Common myeloid progenitor, CD34-positive (primary cell): ENCODE measurements around the gene RTN1.

Experiments used
- CTCF ChIA-PET: fragments of 350-600 bp; sonication (Branson Sonifier 250); formaldehyde crosslinking; loops from one replicate; lab custom pipeline; 2021; ENCODE audit warnings: antibody characterized with exemption; lab: Charles Lee
- POLR2A ChIA-PET: fragments of 350-600 bp; sonication (Branson Sonifier 250); formaldehyde crosslinking; loops from one replicate; lab custom pipeline; 2021; ENCODE audit warnings: antibody characterized with exemption; lab: Charles Lee
- DNase-seq, 3 donors: peaks; one replicate each; pipeline versions ENCODE4 v3.0.0 to v3.0.0-alpha.2; 2013
- H3K27ac ChIP-seq, 2 experiments: 1 replicate in 1 of 2; 2 replicates in 1 of 2; pipeline ENCODE4 v1.7.0; 2013; ENCODE audit warnings: inconsistent platforms in 2 of 2, low read length in 2 of 2, mild to moderate bottlenecking in 2 of 2, low read depth in 1 of 2, moderate library complexity in 1 of 2; ENCODE audit not compliant: severe bottlenecking in 2 of 2, insufficient read depth in 1 of 2, poor library complexity in 1 of 2
- H3K27me3 ChIP-seq, 5 experiments: replicated peaks in 2 of 5; 1 replicate in 3 of 5; 2 replicates in 2 of 5; pipeline versions ENCODE4 v1.6.1 to v1.7.0; 2013; ENCODE audit warnings: low read length in 4 of 5, mild to moderate bottlenecking in 2 of 5, moderate library complexity in 2 of 5, inconsistent platforms in 1 of 5; ENCODE audit not compliant: insufficient read depth in 5 of 5, control insufficient read depth in 4 of 5
- H3K36me3 ChIP-seq, 4 experiments: 1 replicate in 2 of 4; 2 replicates in 2 of 4; pipeline versions ENCODE4 v1.6.1 to v1.7.0; 2013; ENCODE audit warnings: low read length in 3 of 4, control low read depth in 1 of 4, mild to moderate bottlenecking in 1 of 4; ENCODE audit not compliant: control insufficient read depth in 4 of 4, insufficient read depth in 4 of 4
- H3K4me1 ChIP-seq, 4 experiments: 1 replicate in 3 of 4; 2 replicates in 1 of 4; pipeline versions ENCODE4 v1.6.1 to v1.7.1; 2013; ENCODE audit warnings: low read length in 3 of 4, mild to moderate bottlenecking in 3 of 4, control low read depth in 1 of 4, inconsistent platforms in 1 of 4, moderate library complexity in 1 of 4; ENCODE audit not compliant: control insufficient read depth in 4 of 4, insufficient read depth in 4 of 4; ENCODE audit errors: control extremely low read depth in 1 of 4
- H3K4me3 ChIP-seq, 7 experiments: 1 replicate in 4 of 7; 2 replicates in 3 of 7; pipeline versions ENCODE4 v1.5.1 to v1.7.0; 2013; ENCODE audit warnings: mild to moderate bottlenecking in 7 of 7, low read length in 6 of 7, moderate library complexity in 6 of 7, inconsistent platforms in 2 of 7, low read depth in 2 of 7, control low read depth in 1 of 7; ENCODE audit not compliant: insufficient read depth in 4 of 7, control insufficient read depth in 1 of 7; ENCODE audit errors: extremely low read depth in 1 of 7
- H3K9me3 ChIP-seq, 5 experiments: 1 replicate in 4 of 5; 2 replicates in 1 of 5; pipeline versions ENCODE4 v1.6.1 to v1.7.1; 2013; ENCODE audit warnings: low read length in 4 of 5, mild to moderate bottlenecking in 2 of 5, inconsistent platforms in 1 of 5, low read depth in 1 of 5, moderate library complexity in 1 of 5; ENCODE audit not compliant: control insufficient read depth in 4 of 5, insufficient read depth in 2 of 5; ENCODE audit errors: control extremely low read depth in 1 of 5
- WGBS: methylation state at CpG from one replicate; pipeline ENCODE4 v1.1.5; 2013; ENCODE audit not compliant: insufficient coverage; 5-methylcytosine and 5-hydroxymethylcytosine counted together

Gene RTN1

GRCh38 chr14:59836116-59836515 is 34.5 kb downstream of the RTN1 start:
- ChIA-PET CTCF (no interaction called here), POLR2A (no interaction called here)
- Histone ChIP-seq H3K36me3 (no peaks in the 10 kb centered on the region), H3K27ac (no peak overlapping the region), H3K4me1 (peaks cover 0 to 6% (median under 1%) of the 10 kb centered on the region in 4 experiments), H3K4me3 (no peak overlapping the region), H3K9me3 (no peaks in the 10 kb centered on the region), H3K27me3 (no peaks in the 10 kb centered on the region)
- WGBS = 100% methylated on average over 2 of the region's 3 CpGs
- DNase-seq = no peak

DNA sequence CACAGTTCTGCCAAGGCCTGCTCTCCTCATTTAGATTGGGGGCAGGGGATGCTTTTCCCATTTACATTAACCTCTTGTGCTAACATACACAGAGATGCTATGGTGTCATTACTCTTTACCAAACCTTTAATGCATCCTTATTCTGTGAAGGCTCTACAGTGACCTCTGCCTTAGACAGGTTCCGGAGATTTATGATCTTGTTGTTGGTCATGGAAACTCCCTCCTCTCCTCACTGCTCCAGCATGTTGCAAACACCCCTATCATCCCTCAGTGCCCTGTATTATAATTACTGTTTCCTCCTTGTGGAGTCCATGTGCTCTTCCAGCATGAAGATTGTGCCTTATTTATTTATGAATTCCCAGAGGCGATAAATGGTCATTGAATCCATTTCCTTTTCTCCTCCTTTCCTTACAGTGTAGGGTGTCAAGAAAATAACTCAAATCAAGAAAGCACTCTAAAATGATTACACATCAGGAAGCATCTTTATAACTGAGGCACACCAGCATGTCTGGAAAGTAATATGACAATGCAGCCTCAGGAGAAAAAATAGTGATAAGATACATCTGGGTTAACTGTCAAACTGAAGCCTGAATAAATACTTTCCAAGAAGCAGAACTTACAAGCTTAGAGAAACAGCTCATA is 37.8 kb downstream of the RTN1 start:
- POLR2A ChIA-PET = no interaction called here

GRCh38 chr14:59831121-59831730 is 39.4 kb downstream of the RTN1 start:
- H3K27me3 ChIP-seq = no peaks in the 10 kb centered on the region
- H3K4me1 ChIP-seq = peaks cover 5 to 27% (median 13%) of the 10 kb centered on the region in 4 experiments
- H3K36me3 ChIP-seq = no peaks in the 10 kb centered on the region
- WGBS = 100% methylated on average over 1 of the region's 2 CpGs
- no peaks in the 10 kb centered on the region for H3K9me3 ChIP-seq
- CTCF ChIA-PET = interaction anchor here (0.6 kb wide), 1 partner anchor 15 kb away, joined by 3 read pairs; no protein-coding TSS in a partner anchor
- H3K4me3 ChIP-seq = no peak overlapping the region
- peak; percentile 25 to 89 (median 81) for DNase-seq
- no peak overlapping the region for H3K27ac ChIP-seq
- POLR2A ChIA-PET = no interaction called here

More for the DNA sequence above, 37.8 kb downstream of the RTN1 start:
- no peak overlapping the region for H3K4me3 ChIP-seq
- no peaks in the 10 kb centered on the region for H3K9me3 ChIP-seq
- H3K27me3 ChIP-seq = no peaks in the 10 kb centered on the region
- CTCF ChIA-PET = no interaction called here
- no peak overlapping the region for H3K27ac ChIP-seq
- H3K4me1 ChIP-seq = peaks cover 5 to 27% (median 13%) of the 10 kb centered on the region in 4 experiments
- H3K36me3 ChIP-seq = no peaks in the 10 kb centered on the region
- DNase-seq = peak in 1 of 3 donors; percentile 7
- WGBS = 100% methylated on average over 2 of the region's 2 CpGs

DNA sequence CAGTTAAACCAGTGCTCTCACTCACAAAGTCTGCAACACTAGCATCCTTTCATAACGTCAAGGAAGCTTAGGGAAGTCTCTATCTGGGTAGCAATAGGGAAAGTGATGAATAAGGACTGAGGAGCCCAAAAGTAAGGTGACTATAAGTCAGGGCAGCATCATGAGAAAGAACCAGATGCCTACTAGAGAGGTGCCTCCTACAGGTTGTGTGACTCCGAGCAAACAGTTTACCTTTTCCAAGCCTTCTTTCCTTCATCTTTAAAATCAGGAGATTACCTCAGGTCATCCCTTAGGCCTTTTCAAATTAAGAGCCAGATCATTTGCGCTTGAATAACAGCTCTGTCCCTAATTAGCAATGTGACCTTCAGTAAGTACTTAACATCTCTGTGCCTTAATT is 40.2 kb downstream of the RTN1 start:
- H3K36me3 ChIP-seq = no peaks in the 10 kb centered on the region
- CTCF ChIA-PET = no interaction called here
- WGBS = 88% methylated on average over 1 of the region's 3 CpGs

DNA sequence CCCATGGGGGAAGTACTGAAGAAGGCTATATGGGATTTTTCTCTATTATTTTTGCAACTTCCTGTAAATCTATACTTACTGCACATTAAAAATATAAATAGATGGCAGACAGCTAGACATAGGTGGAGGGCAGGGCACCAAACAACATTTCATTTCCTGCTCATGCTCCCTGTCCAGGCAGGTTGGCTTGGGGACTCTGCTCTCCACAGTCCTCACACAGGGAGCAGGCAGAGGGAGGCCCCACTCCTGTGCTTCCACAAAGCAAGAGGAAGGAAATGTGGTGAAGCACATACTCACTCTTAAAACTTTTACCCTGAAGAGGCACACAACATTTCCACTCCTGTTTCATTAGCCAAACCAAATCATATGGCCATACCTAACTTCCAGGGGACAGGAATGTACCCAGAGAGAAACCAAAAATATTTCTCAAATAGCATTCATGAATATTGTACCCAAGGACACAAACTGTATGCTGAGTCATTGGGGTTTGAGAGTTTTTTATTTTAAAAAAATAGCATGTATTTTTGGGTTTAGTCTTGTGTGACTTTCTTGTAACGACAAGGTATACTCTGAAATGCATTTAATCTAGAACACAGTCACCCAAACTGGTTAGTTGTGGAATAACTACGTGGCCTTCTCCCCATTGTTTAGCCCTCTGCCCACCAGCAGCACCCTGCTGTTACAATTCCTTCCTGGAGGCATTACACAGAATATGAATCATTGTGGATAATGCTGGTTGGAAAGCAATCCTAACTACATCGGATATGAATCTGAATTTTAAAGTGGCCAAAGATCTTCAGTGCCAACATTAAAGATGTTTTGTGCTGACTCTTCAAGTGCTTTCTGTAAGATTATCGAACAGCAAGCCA is 40.9 kb downstream of the RTN1 start:
- WGBS = 42% methylated on average over 4 of the region's 4 CpGs
- Histone ChIP-seq H3K27me3 (no peaks in the 10 kb centered on the region), H3K4me1 (peaks cover 5 to 27% (median 13%) of the 10 kb centered on the region in 4 experiments), H3K36me3 (no peaks in the 10 kb centered on the region), H3K4me3 (no peak overlapping the region), H3K27ac (no peak overlapping the region), H3K9me3 (no peaks in the 10 kb centered on the region)
- ChIA-PET CTCF (no interaction called here), POLR2A (no interaction called here)
- peak in 2 of 3 donors; percentile 46 to 51 for DNase-seq

More for the DNA sequence above, 40.2 kb downstream of the RTN1 start:
- no peak overlapping the region for H3K4me3 ChIP-seq
- POLR2A ChIA-PET = no interaction called here
- no peaks in the 10 kb centered on the region for H3K9me3 ChIP-seq
- no peaks in the 10 kb centered on the region for H3K27me3 ChIP-seq
- H3K4me1 ChIP-seq = peaks cover 5 to 27% (median 13%) of the 10 kb centered on the region in 4 experiments
- DNase-seq = no peak
- no peak overlapping the region for H3K27ac ChIP-seq

GRCh38 chr14:59828276-59828675 is 42.3 kb downstream of the RTN1 start:
- CTCF ChIA-PET = interaction anchor here (0.8 kb wide), 1 partner anchor 14 kb away, joined by 3 read pairs; no protein-coding TSS in a partner anchor
- Histone ChIP-seq H3K36me3 (no peaks in the 10 kb centered on the region), H3K9me3 (no peaks in the 10 kb centered on the region), H3K4me3 (no peak overlapping the region), H3K27me3 (no peaks in the 10 kb centered on the region), H3K4me1 (peaks cover 5 to 27% (median 13%) of the 10 kb centered on the region in 4 experiments), H3K27ac (no peak overlapping the region)
- WGBS = 92% methylated on average over 2 of the region's 2 CpGs
- DNase-seq = no peak
- POLR2A ChIA-PET = no interaction called here
